GM18499 (cell line): ENCODE data around the gene DYNLL1.
"Not testable (repeated sequence)": the region's sequence is repeated elsewhere in the genome, so short reads cannot be mapped to it uniquely, and the experiment has no call there.

ENCODE experiments used
- ATAC-seq: cut with Tn5 transposase; IDR thresholded peaks from one replicate; pipeline ENCODE4 v1.9.1; 2021; ENCODE audit warnings: moderate number of reproducible peaks; ENCODE audit not compliant: insufficient read depth, unreplicated experiment

DYNLL1 gene

GRCh38 chr12:120495731-120496412 is at the start of gene DYNLL1:
Gene DYNLL1 (plus strand): TSS chr12:120496113. CDS start chr12:120496422, 309 bp downstream.
- ATAC-seq = peak; percentile 85

DNA sequence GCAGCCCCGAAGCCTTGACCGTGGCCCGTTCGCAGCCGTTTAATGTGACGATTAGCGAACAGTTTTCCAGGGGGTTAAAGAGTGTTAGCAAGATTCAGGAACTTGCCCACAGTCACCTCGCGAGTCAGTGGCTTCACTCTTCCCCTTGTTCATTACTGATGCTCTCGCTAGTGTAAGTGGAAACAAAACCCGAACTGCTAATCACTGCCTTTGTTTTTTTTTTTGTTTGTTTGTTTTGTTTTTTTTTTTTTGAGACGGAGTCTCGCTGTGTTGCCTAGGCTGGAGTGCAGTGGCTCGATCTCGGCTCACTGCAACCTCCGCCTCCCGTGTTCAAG is 49.1 kb upstream of the DYNLL1 start:
- ATAC-seq = not testable (repeated sequence)

DNA sequence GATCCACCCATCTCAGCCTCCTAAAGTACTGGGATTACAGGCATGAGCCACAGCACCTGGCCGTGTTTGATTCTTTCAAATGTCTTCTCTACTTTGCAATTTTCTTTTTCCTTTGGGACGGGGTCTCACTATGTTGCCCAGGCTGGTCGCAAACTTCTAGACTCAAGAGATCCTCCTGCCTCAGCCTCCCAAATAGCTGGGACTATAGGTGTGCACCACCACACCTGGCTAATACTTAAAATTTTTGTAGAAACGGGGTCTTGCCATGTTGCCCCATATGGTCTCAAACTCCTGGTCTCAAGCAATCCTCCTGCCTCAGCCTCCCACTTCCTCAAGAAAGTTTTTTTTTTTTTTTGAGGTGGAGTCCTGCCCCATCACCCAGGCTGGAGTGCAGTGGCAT is 47.9 kb upstream of the DYNLL1 start:
- ATAC-seq = no peak

DNA sequence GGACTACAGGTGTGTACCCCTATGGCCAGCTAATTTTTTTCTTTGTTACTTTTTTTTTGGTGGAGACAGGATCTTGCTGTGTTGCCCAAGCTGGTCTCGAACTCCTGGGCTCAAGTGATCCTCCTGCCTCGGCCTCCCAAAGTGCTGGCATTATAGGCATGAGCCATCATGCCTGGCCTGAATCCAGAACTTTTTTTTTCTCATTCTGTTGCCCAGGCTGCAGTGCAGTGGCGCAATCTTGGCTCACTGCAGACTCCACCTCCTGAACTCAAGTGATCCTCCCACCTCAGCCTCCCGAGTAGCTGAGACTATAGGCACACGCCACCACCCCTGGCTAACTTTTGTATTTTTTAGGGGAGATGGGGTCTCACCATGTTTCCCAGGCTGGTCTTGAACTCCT is 43.4 kb upstream of the DYNLL1 start:
- not testable (repeated sequence) for ATAC-seq

GRCh38 chr12:120453060-120453750 is 42.7 kb upstream of the DYNLL1 start:
- ATAC-seq = no peak

DNA sequence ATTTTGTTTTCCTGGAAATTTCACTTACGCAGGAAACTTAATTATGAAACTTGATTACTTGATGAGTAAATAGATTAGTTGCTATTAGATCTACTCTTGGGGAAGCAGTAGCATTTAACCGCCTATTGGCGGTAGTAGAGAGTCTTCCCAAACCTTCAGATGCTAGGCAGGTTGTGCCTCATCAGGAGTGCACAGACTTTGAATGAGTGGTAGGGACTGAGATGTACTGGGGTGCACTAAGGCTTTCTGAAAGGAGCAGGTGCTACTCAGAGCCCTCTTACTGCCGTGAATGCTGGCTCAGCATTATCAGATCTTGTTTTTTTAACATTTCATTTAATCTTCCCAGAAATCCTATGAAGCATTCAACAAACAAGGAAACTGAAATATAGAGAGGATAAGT is 41.9 kb upstream of the DYNLL1 start:
- ATAC-seq = no peak

GRCh38 chr12:120455302-120455701 is 40.6 kb upstream of the DYNLL1 start:
- no peak for ATAC-seq

DNA sequence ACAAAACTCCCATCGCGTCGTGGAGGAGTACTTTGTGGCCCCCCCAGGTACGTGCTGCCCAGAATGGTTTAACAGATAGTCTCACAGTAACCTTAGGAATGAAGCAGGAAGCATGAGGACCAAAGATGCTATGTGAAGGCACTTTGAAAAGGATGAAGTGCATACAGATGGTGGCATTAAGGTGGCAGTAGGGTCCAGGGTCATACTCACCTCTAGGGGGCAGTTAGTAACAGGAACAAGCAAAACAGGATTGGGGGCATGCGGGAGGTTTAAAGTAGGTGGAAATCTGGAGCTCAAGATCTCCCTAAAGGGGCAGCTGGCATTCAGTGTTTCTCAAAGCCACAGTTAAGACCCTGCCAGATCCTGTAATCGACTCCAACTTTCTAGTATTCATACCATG is 38.8 kb upstream of the DYNLL1 start:
- ATAC-seq = no peak

- no peak for ATAC-seq
These were observed 35.8 kb upstream of the DYNLL1 start for GRCh38 chr12:120460157-120460556.

DNA sequence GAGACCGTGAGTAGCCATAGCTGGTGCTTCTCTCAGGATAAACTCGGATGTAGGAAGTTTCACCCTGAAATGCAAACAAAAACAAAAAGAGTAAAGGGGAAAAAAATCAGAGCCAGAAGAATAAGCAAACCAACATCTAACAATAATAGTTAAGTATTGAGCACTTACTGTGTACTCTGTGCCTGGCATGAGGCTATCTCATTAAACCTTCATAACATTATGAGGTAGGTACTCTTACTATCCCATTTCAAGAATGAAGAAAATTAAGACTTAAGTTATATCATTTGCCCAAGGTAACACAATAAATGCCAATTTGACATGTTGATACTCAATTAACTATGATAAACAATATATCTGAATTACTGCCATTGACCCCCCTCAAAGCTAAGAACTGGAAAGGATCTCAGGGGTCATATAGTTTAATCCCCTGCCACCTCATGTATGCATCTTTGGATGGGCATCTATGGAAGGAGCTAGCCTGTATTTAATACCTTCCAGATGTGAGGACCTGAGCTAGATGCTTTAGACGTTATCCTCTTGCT is 33.7 kb upstream of the DYNLL1 start:
- no peak for ATAC-seq

DNA sequence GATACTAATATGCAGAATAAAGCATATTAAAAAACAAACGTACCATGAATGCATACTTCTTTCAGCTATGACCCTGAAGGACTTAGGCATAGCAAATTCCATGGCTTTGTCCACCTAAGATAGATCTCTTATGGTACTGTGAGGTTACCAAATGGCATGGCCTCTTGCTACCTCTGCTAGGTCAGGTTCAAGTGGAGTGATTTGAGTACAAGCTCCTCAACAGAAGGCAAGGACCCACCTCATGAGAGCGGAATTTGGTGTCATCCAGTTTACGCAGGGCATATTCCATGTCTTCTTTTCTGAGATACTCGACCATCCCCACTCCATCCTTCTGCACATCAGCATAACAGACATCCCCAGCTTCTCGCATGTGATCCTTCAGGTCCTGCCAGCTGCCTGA is 32.2 kb upstream of the DYNLL1 start:
- no peak for ATAC-seq

DNA sequence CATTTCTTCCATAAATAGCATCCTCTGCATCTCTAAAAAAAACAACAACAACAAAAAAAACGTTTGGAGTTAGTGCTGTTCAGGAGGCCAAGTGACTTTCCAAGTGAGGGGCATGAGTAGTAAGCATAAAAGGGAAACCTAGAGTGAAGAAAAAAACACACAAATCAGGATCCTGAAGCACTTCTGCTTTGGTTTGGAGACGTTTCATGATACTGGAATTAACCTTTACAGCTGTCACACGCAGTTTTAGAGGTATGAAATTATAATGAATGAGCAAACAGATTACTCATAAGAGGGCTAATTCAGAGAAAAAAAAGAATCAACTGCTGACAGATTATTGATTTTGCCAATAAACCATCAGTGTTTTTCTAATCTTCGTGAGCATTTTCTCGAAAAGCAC is 30.2 kb upstream of the DYNLL1 start:
- ATAC-seq = no peak

DNA sequence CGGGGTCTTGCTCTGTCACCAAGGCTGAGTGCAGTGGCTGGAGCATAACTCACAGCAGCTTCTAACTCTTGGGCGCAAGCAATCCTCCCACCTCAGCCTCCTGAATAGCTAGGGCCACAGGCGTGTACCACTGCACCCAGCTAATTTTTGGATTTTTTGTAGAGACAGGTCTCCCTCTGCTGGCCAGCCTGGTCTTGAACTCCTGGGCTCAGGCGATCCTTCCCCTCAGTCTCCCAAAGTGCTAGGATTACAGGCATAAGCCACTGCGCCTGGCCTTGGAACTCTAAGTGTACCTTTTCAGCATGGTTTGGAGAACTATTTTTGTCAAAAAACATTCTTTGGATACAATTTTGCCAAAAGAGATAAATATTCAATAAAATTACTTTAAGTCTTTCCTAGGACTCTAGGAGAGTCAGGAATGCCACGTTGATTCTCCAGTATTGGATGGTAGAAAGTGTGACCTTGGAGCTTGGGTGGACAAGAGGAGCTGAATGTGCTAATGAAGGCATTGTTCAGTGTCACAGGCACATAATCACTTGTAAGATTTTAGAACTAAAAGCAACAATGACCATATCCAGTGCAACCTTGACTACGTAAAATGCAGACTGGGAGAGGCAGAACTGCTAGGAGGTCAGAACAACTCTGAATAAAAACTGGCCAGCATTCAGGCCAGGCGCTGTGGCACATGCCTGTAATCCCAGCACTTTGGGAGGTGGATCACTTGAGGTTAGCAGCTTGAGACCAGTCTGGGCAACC is 29.2 kb upstream of the DYNLL1 start:
- ATAC-seq = no peak

DNA sequence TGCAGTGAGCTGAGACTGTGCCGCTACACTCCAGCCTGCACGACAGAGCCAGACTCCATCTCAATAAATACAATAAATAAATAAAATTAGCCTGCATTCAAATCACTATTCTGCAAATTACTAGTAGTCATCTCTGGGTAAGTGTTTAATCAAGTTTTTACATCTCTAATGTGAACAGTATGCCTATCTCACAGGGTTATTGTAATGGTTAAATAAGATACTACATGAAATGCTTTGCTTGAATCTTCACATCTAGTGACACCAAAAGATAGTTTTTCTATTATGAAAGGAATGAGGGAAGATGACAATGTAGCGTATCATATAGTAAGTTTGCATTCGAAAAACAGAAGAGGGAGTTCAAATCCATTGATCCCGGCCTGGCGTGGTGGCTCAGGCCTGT is 28.5 kb upstream of the DYNLL1 start:
- ATAC-seq = no peak

GRCh38 chr12:120468325-120468820 is 27.5 kb upstream of the DYNLL1 start:
- no peak for ATAC-seq

DNA sequence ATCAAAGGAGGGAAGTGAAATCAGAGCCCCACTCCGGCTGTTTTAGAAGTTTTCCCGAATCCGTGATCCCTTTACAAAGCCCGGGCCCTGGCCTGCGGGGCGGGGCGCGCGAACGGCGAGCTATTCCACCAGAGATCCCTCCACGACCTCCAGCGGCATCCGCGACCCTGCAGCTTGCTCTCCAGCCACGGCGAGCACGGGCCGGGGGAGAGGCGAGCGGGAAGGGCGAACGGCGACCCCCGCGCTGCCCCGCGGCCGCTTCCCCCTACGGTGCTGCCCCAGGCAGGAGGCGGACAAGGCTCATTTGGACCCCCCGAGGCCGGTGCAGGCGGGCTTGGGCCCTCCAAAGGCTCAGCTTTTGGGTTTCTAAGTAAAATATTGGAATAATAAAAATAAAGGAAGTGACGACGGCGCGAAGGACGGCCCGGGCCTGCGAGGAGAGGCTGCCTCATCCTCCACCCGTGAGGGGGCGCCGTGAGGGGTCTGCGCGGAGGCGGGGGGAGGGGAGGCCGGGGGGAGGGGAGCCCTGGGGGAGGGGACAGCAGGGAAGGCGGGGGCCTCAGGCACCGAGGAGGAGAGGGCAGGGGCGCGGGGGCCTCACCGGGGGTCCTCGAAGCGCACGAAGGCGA is 27.0 kb upstream of the DYNLL1 start:
- ATAC-seq = no peak

DNA sequence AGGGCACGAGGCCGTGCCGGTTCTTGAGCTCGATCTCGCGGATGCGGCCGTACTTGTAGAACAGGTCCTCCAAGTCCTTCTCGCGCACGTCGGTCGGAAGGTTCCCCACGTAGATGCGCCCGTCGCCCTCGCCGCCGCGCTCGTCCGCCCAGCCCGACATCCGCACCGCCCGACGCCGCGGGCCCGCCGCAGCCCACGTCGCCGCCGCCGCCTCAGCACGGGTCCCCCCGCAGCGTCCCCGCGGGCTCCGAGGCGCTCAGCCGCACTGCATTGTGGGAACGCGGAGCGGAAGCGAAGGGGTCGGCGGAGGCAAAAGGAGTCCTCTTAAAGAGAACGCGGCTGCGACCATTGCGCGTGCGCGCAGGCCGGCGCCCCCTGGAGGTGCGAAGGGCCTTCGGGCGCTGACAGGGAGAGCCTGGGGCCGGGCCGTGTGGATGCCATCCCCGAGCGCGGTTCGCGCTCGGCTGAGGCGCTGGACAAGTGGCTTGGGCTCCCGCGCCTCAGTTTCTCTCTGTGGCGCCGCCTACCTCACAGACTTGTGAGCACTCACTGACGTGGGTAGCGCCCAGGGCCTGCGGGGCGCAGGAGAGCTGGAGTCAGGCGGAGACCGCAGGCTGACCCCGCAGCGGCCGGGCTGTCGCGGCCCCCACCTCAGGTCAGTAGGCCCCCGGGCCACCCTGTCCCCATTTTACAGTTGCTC is 26.3 kb upstream of the DYNLL1 start, which contains the start of gene SRSF9:
Gene SRSF9, minus strand, starts transcription at position 299 of the 700 bp plus-strand sequence. Its CDS starts 139 bp downstream, at position 160.
- peak; percentile 57 for ATAC-seq

GRCh38 chr12:120470150-120470784 is 25.6 kb upstream of the DYNLL1 start:
- ATAC-seq = no peak

DNA sequence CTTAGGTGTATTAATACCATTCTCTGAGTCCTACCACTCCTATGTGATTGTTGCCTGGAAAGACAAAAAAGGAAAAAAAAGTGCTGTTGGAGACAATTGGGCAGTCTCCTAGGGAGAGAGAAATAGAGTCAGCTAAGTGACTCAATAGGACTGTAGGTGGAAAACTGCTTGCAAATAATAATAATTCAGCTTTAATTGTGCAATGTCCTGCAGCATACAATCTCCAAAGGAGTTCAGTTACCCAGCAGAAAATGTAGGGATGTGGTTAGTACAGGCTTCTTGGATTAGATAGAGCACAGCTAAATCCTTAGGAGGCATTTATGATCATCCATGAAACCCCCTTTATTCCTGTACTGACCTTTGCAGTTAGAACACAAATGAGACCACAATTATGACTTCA is 23.4 kb upstream of the DYNLL1 start:
- ATAC-seq = no peak
